Neural cell (in vitro differentiated cells): Measurements from ENCODE around the gene TNS1. TPM values are rescaled to one million over a fixed set of nuclear protein-coding genes. Genes with fewer than 3 reads are reported as not detected.

ENCODE experiments used
- H2AFZ ChIP-seq: fragments of 200-600, 300-800 bp; sonication (generic), shearing (Covaris generic); 2 replicates; pipeline ENCODE4 v1.6.0; 2014; ENCODE audit warnings: low read depth, mild to moderate bottlenecking, antibody characterized with exemption, low read length, moderate library complexity
- H3F3A ChIP-seq: fragments of 200-600 bp; shearing (Covaris generic); 2 replicates; pipeline ENCODE4 v1.6.1; 2016; ENCODE audit warnings: mild to moderate bottlenecking, moderate library complexity, mixed read lengths, antibody characterized with exemption, low read length; ENCODE audit not compliant: insufficient read depth, poor library complexity, severe bottlenecking
- H3K27ac ChIP-seq: fragments of 200-600, 300-800 bp; sonication (generic), shearing (Covaris generic); 2 replicates; pipeline ENCODE4 v1.5.1; 2014; ENCODE audit warnings: mild to moderate bottlenecking, low read length, moderate library complexity
- H3K27me3 ChIP-seq: fragments of 300-800, 200-600 bp; sonication (generic), shearing (Covaris generic); 2 replicates; pipeline ENCODE4 v1.6.0; 2014; ENCODE audit warnings: mild to moderate bottlenecking, low read depth, low read length, moderate library complexity; ENCODE audit not compliant: insufficient read depth
- H3K36me3 ChIP-seq: fragments of 300-800, 200-600 bp; sonication (generic), shearing (Covaris generic); 2 replicates; pipeline ENCODE4 v1.5.1; 2014; ENCODE audit warnings: mild to moderate bottlenecking, antibody characterized with exemption, low read length, moderate library complexity; ENCODE audit not compliant: insufficient read depth
- H3K4me2 ChIP-seq: fragments of 300-800, 200-600 bp; sonication (generic), shearing (Covaris generic); 2 replicates; pipeline ENCODE4 v1.6.0; 2014; ENCODE audit warnings: mild to moderate bottlenecking, low read length
- H3K4me3 ChIP-seq: fragments of 300-800, 200-600 bp; sonication (generic), shearing (Covaris generic); 2 replicates; pipeline ENCODE4 v1.5.1; 2014; ENCODE audit warnings: mild to moderate bottlenecking, low read length, moderate library complexity
- H3K79me2 ChIP-seq: fragments of 200-600 bp; shearing (Covaris generic); replicated peaks from 2 replicates; pipeline ENCODE4 v1.6.0; 2014; ENCODE audit warnings: mild to moderate bottlenecking, low read length, moderate library complexity; ENCODE audit not compliant: insufficient read depth
- H3K9ac ChIP-seq: fragments of 300-800, 200-600 bp; sonication (generic), shearing (Covaris generic); 2 replicates; pipeline ENCODE4 v1.6.1; 2016; ENCODE audit warnings: mild to moderate bottlenecking, low read length, mixed read lengths
- H3K9me2 ChIP-seq: fragments of 200-600 bp; shearing (Covaris generic); 2 replicates; pipeline ENCODE4 v1.6.1; 2016; ENCODE audit warnings: mild to moderate bottlenecking, low read length, mixed read lengths; ENCODE audit not compliant: insufficient read depth
- H3K9me3 ChIP-seq: fragments of 200-600, 300-800 bp; sonication (generic), shearing (Covaris generic); 2 replicates; pipeline ENCODE4 v1.6.1; 2016; ENCODE audit warnings: mild to moderate bottlenecking, mixed run types, low read length, moderate library complexity, mixed read lengths
- H4K20me1 ChIP-seq: fragments of 200-600 bp; shearing (Covaris generic); 2 replicates; pipeline ENCODE4 v1.6.1; 2016; ENCODE audit warnings: mild to moderate bottlenecking, mixed run types; ENCODE audit not compliant: insufficient read depth
- EP300 ChIP-seq: fragments of 450-650 bp; conservative IDR thresholded peaks from 2 replicates; pipeline ENCODE4 v1.6.1; 2014; ENCODE audit warnings: antibody characterized with exemption, mild to moderate bottlenecking, moderate library complexity; ENCODE audit not compliant: poor library complexity, severe bottlenecking
- EZH2 ChIP-seq: fragments of 200-600, 300-800 bp; shearing (Covaris generic), sonication (generic); IDR thresholded peaks from 2 replicates; pipeline ENCODE4 v1.6.1; 2014; ENCODE audit warnings: antibody characterized with exemption, low read length, borderline replicate concordance, mild to moderate bottlenecking; ENCODE audit not compliant: insufficient read depth, poor library complexity, severe bottlenecking
- MXI1 ChIP-seq: fragments of 450-650 bp; conservative IDR thresholded peaks from 2 replicates; pipeline ENCODE4 v1.6.1; 2014; ENCODE audit warnings: antibody characterized with exemption, mild to moderate bottlenecking; ENCODE audit not compliant: poor library complexity, severe bottlenecking
- POLR2AphosphoS5 ChIP-seq: IDR thresholded peaks from 2 replicates; pipeline ENCODE4 v1.6.1; 2012
- RAD21 ChIP-seq: fragments of 450-650 bp; conservative IDR thresholded peaks from 2 replicates; pipeline ENCODE4 v1.6.1; 2014; ENCODE audit warnings: antibody characterized with exemption, mild to moderate bottlenecking, moderate library complexity
- SMC3 ChIP-seq: fragments of 450-650 bp; conservative IDR thresholded peaks from 2 replicates; pipeline ENCODE4 v1.6.1; 2014; ENCODE audit warnings: antibody characterized with exemption, mild to moderate bottlenecking, moderate library complexity; ENCODE audit not compliant: poor library complexity
- TAF1 ChIP-seq: IDR thresholded peaks from 2 replicates; pipeline ENCODE4 v1.6.1; 2012; ENCODE audit warnings: low read depth
- polyA plus RNA-seq: library from polyadenylated mRNA; depleted of rRNA; stranded (reverse); fragments of >200 nt; gene quantifications from 2 replicates; pipeline ENCODE4 v1.2.3, GENCODE V29; 2014
- TF ChIP-seq, protein P1 (sequence below): fragments of 450-650 bp; IDR thresholded peaks from 2 replicates; pipeline ENCODE4 v1.5.1; 2014; ENCODE audit warnings: antibody characterized with exemption, mild to moderate bottlenecking, moderate library complexity; ENCODE audit not compliant: poor library complexity, severe bottlenecking
- TF ChIP-seq, protein P2 (sequence below): IDR thresholded peaks from 2 replicates; pipeline ENCODE4 v1.6.1; 2012; ENCODE audit warnings: borderline replicate concordance

Gene TNS1
- polyA plus RNA-seq, 1 donor from 2014 or later: 1.5 TPM

DNA sequence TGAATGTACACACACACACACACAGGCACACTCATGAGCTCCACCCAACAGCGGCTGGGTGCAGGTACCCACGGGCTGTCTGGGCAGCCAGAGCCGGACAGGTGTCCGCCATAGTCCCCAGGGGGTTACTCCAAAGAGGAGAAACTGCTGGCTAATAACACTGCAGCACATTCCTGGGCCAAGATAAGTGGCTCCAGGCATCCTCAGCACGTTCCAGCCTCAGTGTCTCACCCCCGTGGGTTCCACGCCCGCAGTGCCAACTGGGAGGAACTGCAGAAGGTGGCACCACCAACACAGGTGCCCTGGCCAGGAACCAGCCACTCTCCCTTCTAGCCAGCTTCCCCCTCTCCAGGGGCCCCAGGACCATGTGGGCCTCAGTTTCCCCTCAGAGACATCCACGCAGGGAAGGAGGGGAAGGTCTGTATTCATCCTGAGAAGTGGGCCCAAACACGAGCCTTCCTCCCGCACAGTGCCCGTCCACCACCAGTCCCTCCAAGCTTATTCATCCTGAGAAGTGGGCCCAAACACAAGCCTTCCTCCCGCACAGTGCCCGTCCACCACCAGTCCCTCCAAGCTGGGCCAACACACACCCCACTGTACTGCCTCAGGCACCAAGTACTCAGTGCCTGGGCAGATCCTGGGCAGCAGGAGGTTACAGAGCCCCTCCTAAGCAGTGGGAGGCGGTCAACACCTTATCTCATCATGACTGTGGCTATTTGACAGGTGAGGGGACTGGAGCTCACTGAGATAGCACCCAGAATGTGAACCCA is 47.6 kb downstream of the TNS1 start:
- H2AFZ ChIP-seq: no peak overlapping the region
- no peak overlapping the region for H3K9ac ChIP-seq
- H3F3A ChIP-seq: no peaks in the 10 kb centered on the region
- H3K79me2 ChIP-seq: no peaks in the 10 kb centered on the region
- H3K36me3 ChIP-seq: no peaks in the 10 kb centered on the region
- no peaks in the 10 kb centered on the region for H4K20me1 ChIP-seq
- H3K9me3 ChIP-seq: no peaks in the 10 kb centered on the region
- no peak for TF ChIP-seq EZH2
- TF ChIP-seq SMC3: no peak
- no peak for TF ChIP-seq POLR2AphosphoS5
- TF ChIP-seq, protein P1, sequence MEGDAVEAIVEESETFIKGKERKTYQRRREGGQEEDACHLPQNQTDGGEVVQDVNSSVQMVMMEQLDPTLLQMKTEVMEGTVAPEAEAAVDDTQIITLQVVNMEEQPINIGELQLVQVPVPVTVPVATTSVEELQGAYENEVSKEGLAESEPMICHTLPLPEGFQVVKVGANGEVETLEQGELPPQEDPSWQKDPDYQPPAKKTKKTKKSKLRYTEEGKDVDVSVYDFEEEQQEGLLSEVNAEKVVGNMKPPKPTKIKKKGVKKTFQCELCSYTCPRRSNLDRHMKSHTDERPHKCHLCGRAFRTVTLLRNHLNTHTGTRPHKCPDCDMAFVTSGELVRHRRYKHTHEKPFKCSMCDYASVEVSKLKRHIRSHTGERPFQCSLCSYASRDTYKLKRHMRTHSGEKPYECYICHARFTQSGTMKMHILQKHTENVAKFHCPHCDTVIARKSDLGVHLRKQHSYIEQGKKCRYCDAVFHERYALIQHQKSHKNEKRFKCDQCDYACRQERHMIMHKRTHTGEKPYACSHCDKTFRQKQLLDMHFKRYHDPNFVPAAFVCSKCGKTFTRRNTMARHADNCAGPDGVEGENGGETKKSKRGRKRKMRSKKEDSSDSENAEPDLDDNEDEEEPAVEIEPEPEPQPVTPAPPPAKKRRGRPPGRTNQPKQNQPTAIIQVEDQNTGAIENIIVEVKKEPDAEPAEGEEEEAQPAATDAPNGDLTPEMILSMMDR: no peak
- TF ChIP-seq RAD21: no peak
- H3K9me2 ChIP-seq: no peaks in the 10 kb centered on the region
- no peak overlapping the region for H3K27ac ChIP-seq
- H3K4me2 ChIP-seq: no peak overlapping the region
- H3K27me3 ChIP-seq: no peaks in the 10 kb centered on the region
- H3K4me3 ChIP-seq: no peak overlapping the region

DNA sequence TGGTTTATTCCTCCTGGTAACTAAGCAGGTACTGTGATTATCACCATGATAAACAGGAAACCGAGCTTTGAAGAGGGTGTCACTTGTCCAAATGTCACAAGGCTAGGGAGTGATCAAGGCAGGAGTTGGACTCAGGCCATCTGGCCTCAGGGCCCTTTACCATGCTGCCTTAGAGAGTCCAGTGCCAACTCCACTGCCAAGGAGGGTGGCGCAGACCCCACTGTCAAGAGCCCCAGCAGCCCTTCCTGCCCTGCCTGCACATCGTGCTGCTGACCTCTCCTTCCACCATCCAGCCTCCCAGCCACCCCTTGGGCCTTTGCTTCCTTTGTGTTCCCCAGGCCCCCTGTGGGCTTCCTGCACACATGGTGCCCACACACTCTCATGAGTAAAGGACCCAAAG is 48.3 kb downstream of the TNS1 start:
- Histone ChIP-seq H2AFZ (no peak overlapping the region), H3K9me2 (no peaks in the 10 kb centered on the region), H3K4me3 (no peak overlapping the region), H3K27me3 (no peaks in the 10 kb centered on the region), H3K36me3 (no peaks in the 10 kb centered on the region), H3K27ac (no peak overlapping the region), H4K20me1 (no peaks in the 10 kb centered on the region), H3K79me2 (no peaks in the 10 kb centered on the region), H3K9me3 (no peaks in the 10 kb centered on the region), H3K9ac (no peak overlapping the region), H3F3A (no peaks in the 10 kb centered on the region), H3K4me2 (no peak overlapping the region)
- TF ChIP-seq, protein P2, sequence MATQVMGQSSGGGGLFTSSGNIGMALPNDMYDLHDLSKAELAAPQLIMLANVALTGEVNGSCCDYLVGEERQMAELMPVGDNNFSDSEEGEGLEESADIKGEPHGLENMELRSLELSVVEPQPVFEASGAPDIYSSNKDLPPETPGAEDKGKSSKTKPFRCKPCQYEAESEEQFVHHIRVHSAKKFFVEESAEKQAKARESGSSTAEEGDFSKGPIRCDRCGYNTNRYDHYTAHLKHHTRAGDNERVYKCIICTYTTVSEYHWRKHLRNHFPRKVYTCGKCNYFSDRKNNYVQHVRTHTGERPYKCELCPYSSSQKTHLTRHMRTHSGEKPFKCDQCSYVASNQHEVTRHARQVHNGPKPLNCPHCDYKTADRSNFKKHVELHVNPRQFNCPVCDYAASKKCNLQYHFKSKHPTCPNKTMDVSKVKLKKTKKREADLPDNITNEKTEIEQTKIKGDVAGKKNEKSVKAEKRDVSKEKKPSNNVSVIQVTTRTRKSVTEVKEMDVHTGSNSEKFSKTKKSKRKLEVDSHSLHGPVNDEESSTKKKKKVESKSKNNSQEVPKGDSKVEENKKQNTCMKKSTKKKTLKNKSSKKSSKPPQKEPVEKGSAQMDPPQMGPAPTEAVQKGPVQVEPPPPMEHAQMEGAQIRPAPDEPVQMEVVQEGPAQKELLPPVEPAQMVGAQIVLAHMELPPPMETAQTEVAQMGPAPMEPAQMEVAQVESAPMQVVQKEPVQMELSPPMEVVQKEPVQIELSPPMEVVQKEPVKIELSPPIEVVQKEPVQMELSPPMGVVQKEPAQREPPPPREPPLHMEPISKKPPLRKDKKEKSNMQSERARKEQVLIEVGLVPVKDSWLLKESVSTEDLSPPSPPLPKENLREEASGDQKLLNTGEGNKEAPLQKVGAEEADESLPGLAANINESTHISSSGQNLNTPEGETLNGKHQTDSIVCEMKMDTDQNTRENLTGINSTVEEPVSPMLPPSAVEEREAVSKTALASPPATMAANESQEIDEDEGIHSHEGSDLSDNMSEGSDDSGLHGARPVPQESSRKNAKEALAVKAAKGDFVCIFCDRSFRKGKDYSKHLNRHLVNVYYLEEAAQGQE: no peak
- TF ChIP-seq, protein P1: no peak
- TF ChIP-seq EZH2: no peak
- no peak for TF ChIP-seq SMC3
- no peak for TF ChIP-seq TAF1
- TF ChIP-seq RAD21: no peak
- TF ChIP-seq POLR2AphosphoS5: no peak
- TF ChIP-seq MXI1: no peak
- TF ChIP-seq EP300: no peak
